ENCODE results near the gene DNAH17.

DNA sequence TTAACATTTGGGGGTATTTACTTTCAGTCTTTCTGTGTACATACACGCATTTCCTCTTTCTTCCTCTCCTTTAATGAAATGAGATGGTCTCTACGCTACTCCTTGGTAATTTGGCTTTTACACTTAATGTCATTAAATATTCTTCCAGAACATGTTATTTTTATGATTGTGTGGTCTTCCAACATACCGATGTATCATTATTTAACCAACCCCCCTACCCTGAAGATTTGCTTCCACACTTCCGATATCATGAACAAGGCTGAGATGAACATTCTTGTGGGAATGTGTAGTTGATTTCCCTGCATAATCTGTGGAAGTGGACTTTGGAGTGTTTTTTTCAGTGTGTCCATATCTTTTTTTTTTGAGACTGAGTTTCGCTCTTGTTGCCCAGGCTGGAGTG is 201.0 kb downstream of the DNAH17 start:
- TF ChIP-seq CTCF (IDR thresholded peaks at IDR 0.05) (no peak), EZH2phosphoT487 (IDR thresholded peaks at IDR 0.05) (no peak)
